ENCODE measurements around the gene RASA4.
"Not testable (repeated sequence)": the region's sequence is repeated elsewhere in the genome, so short reads cannot be mapped to it uniquely, and the experiment has no call there.

Gene RASA4

GRCh38 chr7:102578486-102578885 lies 38.1 kb downstream of the RASA4 start:
- not testable (repeated sequence) for H3K36me3 ChIP-seq (ENCODE audit: insufficient read depth, low read length); H3K79me2 ChIP-seq (ENCODE audit: insufficient read depth, low read length); H2AFZ ChIP-seq (ENCODE audit: low read depth, low read length); DNase-seq; ATAC-seq (ENCODE audit: insufficient read depth, low read depth); H3K9ac ChIP-seq (ENCODE audit: low read depth, low read length); H3K4me2 ChIP-seq (ENCODE audit: insufficient read depth, low read length); H4K20me1 ChIP-seq (ENCODE audit: insufficient read depth, low read length); H3K27me3 ChIP-seq (ENCODE audit: insufficient read depth, low read length, poor library complexity); H3K4me1 ChIP-seq (ENCODE audit: insufficient read depth, low read length); H3K9me3 ChIP-seq (ENCODE audit: insufficient read depth, low read length, severe bottlenecking); H3K27ac ChIP-seq (ENCODE audit: low read length); H3K4me3 ChIP-seq (ENCODE audit: low read depth in 1 of 2, low read length in 2 of 2)

GRCh38 chr7:102577315-102578240 lies 39.0 kb downstream of the RASA4 start:
- not testable (repeated sequence) for DNase-seq; H4K20me1 ChIP-seq (ENCODE audit: insufficient read depth, low read length); H3K9me3 ChIP-seq (ENCODE audit: insufficient read depth, low read length, severe bottlenecking); H3K27ac ChIP-seq (ENCODE audit: low read length); H3K27me3 ChIP-seq (ENCODE audit: insufficient read depth, low read length, poor library complexity); H2AFZ ChIP-seq (ENCODE audit: low read depth, low read length); H3K9ac ChIP-seq (ENCODE audit: low read depth, low read length); ATAC-seq (ENCODE audit: insufficient read depth, low read depth); H3K4me3 ChIP-seq (ENCODE audit: low read depth in 1 of 2, low read length in 2 of 2); H3K79me2 ChIP-seq (ENCODE audit: insufficient read depth, low read length); H3K36me3 ChIP-seq (ENCODE audit: insufficient read depth, low read length); H3K4me1 ChIP-seq (ENCODE audit: insufficient read depth, low read length); H3K4me2 ChIP-seq (ENCODE audit: insufficient read depth, low read length)

- not testable (repeated sequence) for H3K79me2 ChIP-seq (ENCODE audit: insufficient read depth, low read length); H3K9ac ChIP-seq (ENCODE audit: low read depth, low read length); ATAC-seq (ENCODE audit: insufficient read depth, low read depth); H3K4me1 ChIP-seq (ENCODE audit: insufficient read depth, low read length); H3K27ac ChIP-seq (ENCODE audit: low read length); H3K4me3 ChIP-seq (ENCODE audit: low read depth in 1 of 2, low read length in 2 of 2); H3K9me3 ChIP-seq (ENCODE audit: insufficient read depth, low read length, severe bottlenecking); H4K20me1 ChIP-seq (ENCODE audit: insufficient read depth, low read length); H3K4me2 ChIP-seq (ENCODE audit: insufficient read depth, low read length); H2AFZ ChIP-seq (ENCODE audit: low read depth, low read length); H3K27me3 ChIP-seq (ENCODE audit: insufficient read depth, low read length, poor library complexity); DNase-seq; H3K36me3 ChIP-seq (ENCODE audit: insufficient read depth, low read length)
Measured at GRCh38 chr7:102576363-102576762, 40.2 kb downstream of the RASA4 start.

- H3K27ac ChIP-seq (ENCODE audit: low read length); H4K20me1 ChIP-seq (ENCODE audit: insufficient read depth, low read length); H2AFZ ChIP-seq (ENCODE audit: low read depth, low read length); H3K36me3 ChIP-seq (ENCODE audit: insufficient read depth, low read length); H3K9ac ChIP-seq (ENCODE audit: low read depth, low read length); H3K27me3 ChIP-seq (ENCODE audit: insufficient read depth, low read length, poor library complexity); DNase-seq; H3K4me2 ChIP-seq (ENCODE audit: insufficient read depth, low read length); H3K9me3 ChIP-seq (ENCODE audit: insufficient read depth, low read length, severe bottlenecking); H3K79me2 ChIP-seq (ENCODE audit: insufficient read depth, low read length); ATAC-seq (ENCODE audit: insufficient read depth, low read depth); H3K4me3 ChIP-seq (ENCODE audit: low read depth in 1 of 2, low read length in 2 of 2); H3K4me1 ChIP-seq (ENCODE audit: insufficient read depth, low read length): not testable (repeated sequence)
Measured at GRCh38 chr7:102574607-102575006, 41.9 kb downstream of the RASA4 start.

- Histone ChIP-seq H3K27ac (ENCODE audit: low read length) (peak within 1 kb of the TSS; percentile 84), H3K9ac (ENCODE audit: low read depth, low read length) (peak within 1 kb of the TSS; percentile 73), H3K4me2 (ENCODE audit: insufficient read depth, low read length) (peak within 1 kb of the TSS; percentile 58), H2AFZ (ENCODE audit: low read depth, low read length) (peak within 1 kb of the TSS; percentile 95), H3K4me3 (ENCODE audit: low read depth in 1 of 2, low read length in 2 of 2) (peak within 1 kb of the TSS; percentile 64 to 90; a peak in 3 of 4 replicates)
- H3K36me3 ChIP-seq (ENCODE audit: insufficient read depth, low read length); H3K27me3 ChIP-seq (ENCODE audit: insufficient read depth, low read length, poor library complexity); H3K79me2 ChIP-seq (ENCODE audit: insufficient read depth, low read length); H3K4me1 ChIP-seq (ENCODE audit: insufficient read depth, low read length); H3K9me3 ChIP-seq (ENCODE audit: insufficient read depth, low read length, severe bottlenecking); H4K20me1 ChIP-seq (ENCODE audit: insufficient read depth, low read length): not testable (repeated sequence)
- ATAC-seq (ENCODE audit: insufficient read depth, low read depth): peak; percentile 94
- peak; percentile 99 for DNase-seq
- peak; percentile 57 for TF ChIP-seq CTCF (IDR thresholded peaks at IDR 0.05; ENCODE audit: borderline replicate concordance, extremely low read depth, low read length, poor library complexity, severe bottlenecking)
Measured at GRCh38 chr7:102572261-102573239, 44.0 kb downstream of the RASA4 start, which contains the start of gene POLR2J3. POLR2J3 (minus strand) TSS chr7:102572583; CDS start chr7:102572521, 62 bp downstream.

- H3K36me3 ChIP-seq (ENCODE audit: insufficient read depth, low read length); H3K4me2 ChIP-seq (ENCODE audit: insufficient read depth, low read length); H3K27ac ChIP-seq (ENCODE audit: low read length); DNase-seq; ATAC-seq (ENCODE audit: insufficient read depth, low read depth); H3K27me3 ChIP-seq (ENCODE audit: insufficient read depth, low read length, poor library complexity); H3K9ac ChIP-seq (ENCODE audit: low read depth, low read length); H4K20me1 ChIP-seq (ENCODE audit: insufficient read depth, low read length); H3K9me3 ChIP-seq (ENCODE audit: insufficient read depth, low read length, severe bottlenecking); H3K4me1 ChIP-seq (ENCODE audit: insufficient read depth, low read length); H2AFZ ChIP-seq (ENCODE audit: low read depth, low read length); H3K4me3 ChIP-seq (ENCODE audit: low read depth in 1 of 2, low read length in 2 of 2); H3K79me2 ChIP-seq (ENCODE audit: insufficient read depth, low read length): not testable (repeated sequence)
Measured at GRCh38 chr7:102568620-102569019, 47.9 kb downstream of the RASA4 start.

- H3K27ac ChIP-seq (ENCODE audit: low read length); H3K4me3 ChIP-seq (ENCODE audit: low read depth in 1 of 2, low read length in 2 of 2); H4K20me1 ChIP-seq (ENCODE audit: insufficient read depth, low read length); DNase-seq; H3K36me3 ChIP-seq (ENCODE audit: insufficient read depth, low read length); ATAC-seq (ENCODE audit: insufficient read depth, low read depth); H3K9me3 ChIP-seq (ENCODE audit: insufficient read depth, low read length, severe bottlenecking); H3K4me2 ChIP-seq (ENCODE audit: insufficient read depth, low read length); H3K79me2 ChIP-seq (ENCODE audit: insufficient read depth, low read length); H3K27me3 ChIP-seq (ENCODE audit: insufficient read depth, low read length, poor library complexity); H2AFZ ChIP-seq (ENCODE audit: low read depth, low read length); H3K4me1 ChIP-seq (ENCODE audit: insufficient read depth, low read length); H3K9ac ChIP-seq (ENCODE audit: low read depth, low read length): not testable (repeated sequence)
Measured at GRCh38 chr7:102550808-102551422, 65.6 kb downstream of the RASA4 start, which contains the start of gene SPDYE2. SPDYE2 (plus strand) TSS chr7:102551226; CDS start chr7:102553256, 2,030 bp downstream.
